Type B pancreatic cell (in vitro differentiated cells): Measurements from ENCODE around the gene JMY. TPM values are rescaled to one million over a fixed set of nuclear protein-coding genes. Genes with fewer than 3 reads are reported as not detected.

Experiments used
- DNase-seq: peaks from one replicate; pipeline ENCODE4 v3.0.0; 2021; ENCODE audit warnings: mixed read lengths; ENCODE audit not compliant: unreplicated experiment; ENCODE audit errors: extremely low spot score
- H3K27ac Mint-ChIP-seq: 2 replicates; pipeline ENCODE4 v1.8.0; 2021; ENCODE audit warnings: mild to moderate bottlenecking, mixed read lengths
- H3K27me3 Mint-ChIP-seq: 2 replicates; pipeline ENCODE4 v1.8.0; 2021; ENCODE audit warnings: mixed read lengths
- H3K36me3 Mint-ChIP-seq: 2 replicates; pipeline ENCODE4 v1.8.0; 2021; ENCODE audit warnings: mixed read lengths
- H3K4me1 Mint-ChIP-seq: one replicate; pipeline ENCODE4 v1.8.0; 2021; ENCODE audit warnings: mixed read lengths; ENCODE audit not compliant: unreplicated experiment
- H3K4me3 Mint-ChIP-seq: 2 replicates; pipeline ENCODE4 v1.8.0; 2021; ENCODE audit warnings: mild to moderate bottlenecking, mixed read lengths
- H3K9me3 Mint-ChIP-seq: 2 replicates; pipeline ENCODE4 v1.8.0; 2021; ENCODE audit warnings: mixed read lengths
- total RNA-seq: library from RNA; stranded (reverse); gene quantifications from 2 replicates; pipeline ENCODE4 v1.2.1, GENCODE V29; 2021; ENCODE audit warnings: low replicate concordance
- TF ChIP-seq, protein P1 (sequence below): fragments of 200-600 bp; sonication (generic); conservative IDR thresholded peaks from 2 replicates; pipeline ENCODE4 v1.5.0; 2021; ENCODE audit warnings: antibody characterized with exemption, mild to moderate bottlenecking

JMY gene
- total RNA-seq, 1 donor from 2014 or later, result 11.6 TPM

DNA sequence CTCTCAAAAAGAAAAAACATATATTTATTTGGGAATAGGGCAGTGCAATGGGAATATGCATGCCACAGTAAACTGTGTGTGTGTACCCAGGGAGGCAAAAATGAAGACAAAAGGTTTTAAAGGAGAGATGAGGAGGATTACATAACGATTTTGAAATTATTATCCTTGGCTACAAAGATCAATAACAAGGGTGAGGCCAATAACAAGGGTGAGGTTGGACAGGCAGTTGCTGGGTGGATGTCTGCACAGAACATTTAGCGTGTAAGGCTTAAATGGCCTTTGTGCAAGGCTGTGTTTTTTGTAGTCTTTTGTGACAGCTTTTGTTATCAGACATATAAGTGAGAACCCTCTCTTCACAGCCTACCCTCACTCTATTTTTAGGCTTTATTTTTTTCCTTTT lies 114.0 kb downstream of the JMY start:
- Mint-ChIP-seq H3K4me3 (no peak overlapping the region), H3K27me3 (no peaks in the 10 kb centered on the region), H3K4me1 (no peaks in the 10 kb centered on the region), H3K9me3 (no peaks in the 10 kb centered on the region), H3K36me3 (peaks cover 4% of the 10 kb centered on the region), H3K27ac (no peak overlapping the region)
- DNase-seq, result no peak
- TF ChIP-seq, protein P1, sequence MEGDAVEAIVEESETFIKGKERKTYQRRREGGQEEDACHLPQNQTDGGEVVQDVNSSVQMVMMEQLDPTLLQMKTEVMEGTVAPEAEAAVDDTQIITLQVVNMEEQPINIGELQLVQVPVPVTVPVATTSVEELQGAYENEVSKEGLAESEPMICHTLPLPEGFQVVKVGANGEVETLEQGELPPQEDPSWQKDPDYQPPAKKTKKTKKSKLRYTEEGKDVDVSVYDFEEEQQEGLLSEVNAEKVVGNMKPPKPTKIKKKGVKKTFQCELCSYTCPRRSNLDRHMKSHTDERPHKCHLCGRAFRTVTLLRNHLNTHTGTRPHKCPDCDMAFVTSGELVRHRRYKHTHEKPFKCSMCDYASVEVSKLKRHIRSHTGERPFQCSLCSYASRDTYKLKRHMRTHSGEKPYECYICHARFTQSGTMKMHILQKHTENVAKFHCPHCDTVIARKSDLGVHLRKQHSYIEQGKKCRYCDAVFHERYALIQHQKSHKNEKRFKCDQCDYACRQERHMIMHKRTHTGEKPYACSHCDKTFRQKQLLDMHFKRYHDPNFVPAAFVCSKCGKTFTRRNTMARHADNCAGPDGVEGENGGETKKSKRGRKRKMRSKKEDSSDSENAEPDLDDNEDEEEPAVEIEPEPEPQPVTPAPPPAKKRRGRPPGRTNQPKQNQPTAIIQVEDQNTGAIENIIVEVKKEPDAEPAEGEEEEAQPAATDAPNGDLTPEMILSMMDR, result no peak

DNA sequence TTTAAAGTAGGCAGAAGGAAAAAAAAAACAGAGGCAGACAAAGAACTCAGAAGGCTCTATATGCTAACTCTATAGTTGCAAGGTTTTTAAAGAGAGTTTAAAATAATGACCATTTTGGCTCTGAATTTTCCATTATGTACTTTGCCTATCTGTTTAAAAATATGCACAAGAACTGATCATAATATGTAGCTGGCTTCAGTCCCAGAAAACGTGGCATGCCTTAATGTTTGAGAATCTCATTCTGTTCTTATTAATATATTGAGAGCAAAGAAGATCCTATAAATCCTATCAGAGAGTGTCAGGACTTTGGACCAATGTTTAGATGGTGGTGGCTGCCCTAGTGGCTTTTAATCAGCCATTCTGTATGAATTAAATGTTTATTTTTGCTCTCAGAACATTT lies 121.5 kb downstream of the JMY start:
- Mint-ChIP-seq H3K4me3 (no peak overlapping the region), H3K36me3 (peaks cover 4% of the 10 kb centered on the region), H3K27ac (no peak overlapping the region), H3K9me3 (no peaks in the 10 kb centered on the region), H3K27me3 (no peaks in the 10 kb centered on the region), H3K4me1 (no peaks in the 10 kb centered on the region)
- TF ChIP-seq, protein P1, result no peak
- DNase-seq, result no peak

Other genes starting within 250 kb of the JMY start
- gene DMGDH, start 166.5 kb upstream of the JMY start, total RNA-seq, result 0.48 and 0.74 TPM in 2 replicates
- gene BHMT2, start 166.4 kb upstream of the JMY start, total RNA-seq, result 0.45 TPM in 1 of 2 replicates, not detected in the other
- gene BHMT, start 124.3 kb upstream of the JMY start, total RNA-seq, result 0.34 and 0.57 TPM in 2 replicates